ENCODE data around the gene PPP6R2.
"Not testable (repeated sequence)": the region's sequence is repeated elsewhere in the genome, so short reads cannot be mapped to it uniquely, and the experiment has no call there.

The PPP6R2 gene

GRCh38 chr22:50406416-50407170 is 63.5 kb downstream of the PPP6R2 start:
- no peak for DNase-seq

GRCh38 chr22:50408311-50408710 is 65.2 kb downstream of the PPP6R2 start:
- no peak for DNase-seq

- DNase-seq: not testable (repeated sequence)
These were observed 65.8 kb downstream of the PPP6R2 start for GRCh38 chr22:50408954-50409353.

GRCh38 chr22:50414476-50415248 is 71.5 kb downstream of the PPP6R2 start:
- DNase-seq: no peak

- DNase-seq: no peak
These were observed 72.3 kb downstream of the PPP6R2 start for GRCh38 chr22:50415426-50415825.

GRCh38 chr22:50416996-50417395 is 73.9 kb downstream of the PPP6R2 start:
- no peak for DNase-seq

- DNase-seq: no peak
These were observed 74.5 kb downstream of the PPP6R2 start for GRCh38 chr22:50417411-50418210.

- DNase-seq: no peak
These were observed 75.5 kb downstream of the PPP6R2 start for GRCh38 chr22:50418624-50419023.

- DNase-seq: no peak
These were observed 76.0 kb downstream of the PPP6R2 start for GRCh38 chr22:50419116-50419515.

- no peak for DNase-seq
These were observed 76.9 kb downstream of the PPP6R2 start for GRCh38 chr22:50420015-50420414.

GRCh38 chr22:50420581-50420980 is 77.5 kb downstream of the PPP6R2 start:
- no peak for DNase-seq

- no peak for DNase-seq
These were observed 78.9 kb downstream of the PPP6R2 start for GRCh38 chr22:50422046-50422445.

GRCh38 chr22:50422961-50423815 is 80.1 kb downstream of the PPP6R2 start:
- DNase-seq: no peak

- no peak for DNase-seq
These were observed 80.8 kb downstream of the PPP6R2 start for GRCh38 chr22:50423956-50424355.

- no peak for DNase-seq
These were observed 82.2 kb downstream of the PPP6R2 start for GRCh38 chr22:50425179-50425916.

GRCh38 chr22:50432131-50432876 is 89.2 kb downstream of the PPP6R2 start:
- no peak for DNase-seq

- not testable (repeated sequence) for DNase-seq
These were observed 89.9 kb downstream of the PPP6R2 start for GRCh38 chr22:50432877-50433510.

GRCh38 chr22:50434849-50435248 is 91.7 kb downstream of the PPP6R2 start:
- no peak for DNase-seq

GRCh38 chr22:50435291-50436014 is 92.3 kb downstream of the PPP6R2 start:
- no peak for DNase-seq
